ENCODE results near the gene PCDHGC3.

DNA sequence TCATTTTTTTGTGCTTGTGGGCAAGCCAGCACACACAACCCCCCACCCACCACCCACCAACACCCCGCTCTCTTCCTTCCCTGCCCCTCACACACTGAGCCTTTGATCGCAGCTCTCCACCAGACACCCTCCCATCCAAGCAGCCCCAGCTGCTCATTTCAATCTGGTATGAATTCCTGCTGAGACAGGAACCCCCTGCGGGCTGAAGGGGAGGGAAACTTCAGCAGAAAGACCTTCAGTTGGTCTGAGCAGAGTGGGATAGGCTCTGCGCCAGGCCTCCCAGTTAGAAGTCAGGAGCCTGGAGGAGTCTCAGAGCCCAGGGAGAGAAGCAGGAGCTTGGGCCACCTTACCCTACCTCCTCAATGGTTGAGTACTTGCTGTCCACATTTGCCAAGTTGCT lies 20.3 kb downstream of the PCDHGC3 start:
- TF ChIP-seq TEAD4 (IDR thresholded peaks at IDR 0.05) (no peak), TCF12 (IDR thresholded peaks at IDR 0.05; ENCODE audit: low read depth) (no peak), NFIC (IDR thresholded peaks at IDR 0.05) (no peak), FOXM1 (IDR thresholded peaks at IDR 0.05; ENCODE audit: borderline replicate concordance, low read depth) (no peak), CEBPB (IDR thresholded peaks at IDR 0.05) (no peak), EGR1 (IDR thresholded peaks at IDR 0.05) (no peak), YY1 (IDR thresholded peaks at IDR 0.05; ENCODE audit: low read depth) (no peak), RAD21 (IDR thresholded peaks at IDR 0.05; ENCODE audit: low read depth) (no peak)
- TF ChIP-seq, protein P1, sequence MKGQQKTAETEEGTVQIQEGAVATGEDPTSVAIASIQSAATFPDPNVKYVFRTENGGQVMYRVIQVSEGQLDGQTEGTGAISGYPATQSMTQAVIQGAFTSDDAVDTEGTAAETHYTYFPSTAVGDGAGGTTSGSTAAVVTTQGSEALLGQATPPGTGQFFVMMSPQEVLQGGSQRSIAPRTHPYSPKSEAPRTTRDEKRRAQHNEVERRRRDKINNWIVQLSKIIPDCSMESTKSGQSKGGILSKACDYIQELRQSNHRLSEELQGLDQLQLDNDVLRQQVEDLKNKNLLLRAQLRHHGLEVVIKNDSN (IDR thresholded peaks at IDR 0.05): no peak
- TF ChIP-seq, protein P2, sequence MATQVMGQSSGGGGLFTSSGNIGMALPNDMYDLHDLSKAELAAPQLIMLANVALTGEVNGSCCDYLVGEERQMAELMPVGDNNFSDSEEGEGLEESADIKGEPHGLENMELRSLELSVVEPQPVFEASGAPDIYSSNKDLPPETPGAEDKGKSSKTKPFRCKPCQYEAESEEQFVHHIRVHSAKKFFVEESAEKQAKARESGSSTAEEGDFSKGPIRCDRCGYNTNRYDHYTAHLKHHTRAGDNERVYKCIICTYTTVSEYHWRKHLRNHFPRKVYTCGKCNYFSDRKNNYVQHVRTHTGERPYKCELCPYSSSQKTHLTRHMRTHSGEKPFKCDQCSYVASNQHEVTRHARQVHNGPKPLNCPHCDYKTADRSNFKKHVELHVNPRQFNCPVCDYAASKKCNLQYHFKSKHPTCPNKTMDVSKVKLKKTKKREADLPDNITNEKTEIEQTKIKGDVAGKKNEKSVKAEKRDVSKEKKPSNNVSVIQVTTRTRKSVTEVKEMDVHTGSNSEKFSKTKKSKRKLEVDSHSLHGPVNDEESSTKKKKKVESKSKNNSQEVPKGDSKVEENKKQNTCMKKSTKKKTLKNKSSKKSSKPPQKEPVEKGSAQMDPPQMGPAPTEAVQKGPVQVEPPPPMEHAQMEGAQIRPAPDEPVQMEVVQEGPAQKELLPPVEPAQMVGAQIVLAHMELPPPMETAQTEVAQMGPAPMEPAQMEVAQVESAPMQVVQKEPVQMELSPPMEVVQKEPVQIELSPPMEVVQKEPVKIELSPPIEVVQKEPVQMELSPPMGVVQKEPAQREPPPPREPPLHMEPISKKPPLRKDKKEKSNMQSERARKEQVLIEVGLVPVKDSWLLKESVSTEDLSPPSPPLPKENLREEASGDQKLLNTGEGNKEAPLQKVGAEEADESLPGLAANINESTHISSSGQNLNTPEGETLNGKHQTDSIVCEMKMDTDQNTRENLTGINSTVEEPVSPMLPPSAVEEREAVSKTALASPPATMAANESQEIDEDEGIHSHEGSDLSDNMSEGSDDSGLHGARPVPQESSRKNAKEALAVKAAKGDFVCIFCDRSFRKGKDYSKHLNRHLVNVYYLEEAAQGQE (IDR thresholded peaks at IDR 0.05; ENCODE audit: low read depth): no peak
- TF ChIP-seq, protein P3, sequence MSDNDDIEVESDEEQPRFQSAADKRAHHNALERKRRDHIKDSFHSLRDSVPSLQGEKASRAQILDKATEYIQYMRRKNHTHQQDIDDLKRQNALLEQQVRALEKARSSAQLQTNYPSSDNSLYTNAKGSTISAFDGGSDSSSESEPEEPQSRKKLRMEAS (IDR thresholded peaks at IDR 0.05): no peak
